MCF 10A (cell line): Measurements from ENCODE around the gene ATP5F1D. TPM values are rescaled to one million over a fixed set of nuclear protein-coding genes. Genes with fewer than 3 reads are reported as not detected.

Experiments
- BruUV-seq: library from RNA; stranded (reverse); fragments of 400-500 nt; replicated peaks from 2 replicates; lab custom pipeline; 2021; lab: Mats Ljungman, UMichigan
- CTCF ChIA-PET: fragments of 300-600 bp; sonication (Branson Sonifier 250); formaldehyde crosslinking; extraction: SDS; loops from one replicate; lab custom pipeline; 2021; ENCODE audit warnings: antibody characterized with exemption, inconsistent platforms; lab: Yijun Ruan, JAX
- POLR2A ChIA-PET: fragments of 300-600, 350-650 bp; sonication (Branson Sonifier 250); formaldehyde crosslinking; extraction: SDS; loops from one replicate; lab custom pipeline; 2020; ENCODE audit warnings: antibody characterized with exemption, inconsistent platforms; lab: Yijun Ruan, JAX
- DNase-seq: peaks from one replicate; pipeline ENCODE4 v3.0.0-alpha.2; 2018; ENCODE audit not compliant: unreplicated experiment
- H3K27ac Mint-ChIP-seq: one replicate; pipeline ENCODE4 v1.8.0; 2022; ENCODE audit warnings: mild to moderate bottlenecking, low read depth, mixed read lengths; ENCODE audit not compliant: unreplicated experiment
- H3K27me3 Mint-ChIP-seq: one replicate; pipeline ENCODE4 v1.8.0; 2022; ENCODE audit warnings: mixed read lengths; ENCODE audit not compliant: insufficient read depth, unreplicated experiment
- H3K36me3 Mint-ChIP-seq: one replicate; pipeline ENCODE4 v1.8.0; 2022; ENCODE audit warnings: mild to moderate bottlenecking, moderate library complexity, mixed read lengths; ENCODE audit not compliant: insufficient read depth, unreplicated experiment
- H3K4me1 Mint-ChIP-seq: one replicate; pipeline ENCODE4 v1.8.0; 2022; ENCODE audit warnings: mixed read lengths; ENCODE audit not compliant: insufficient read depth, unreplicated experiment
- H3K4me3 Mint-ChIP-seq: one replicate; pipeline ENCODE4 v1.8.0; 2022; ENCODE audit warnings: mild to moderate bottlenecking, moderate library complexity, mixed read lengths; ENCODE audit not compliant: unreplicated experiment
- H3K9me3 Mint-ChIP-seq: one replicate; pipeline ENCODE4 v1.8.0; 2022; ENCODE audit warnings: mixed read lengths; ENCODE audit not compliant: unreplicated experiment
- CTCF ChIP-seq: fragments of 200-600 bp; IDR thresholded peaks from one replicate; pipeline ENCODE4 v1.8.0; 2022; ENCODE audit warnings: antibody characterized with exemption, mild to moderate bottlenecking; ENCODE audit not compliant: unreplicated experiment
- intact Hi-C: fragments of 100-400 bp; cut with micrococcal nuclease; formaldehyde crosslinking; loops from 2 replicates; pipeline ENCODE4 v1.14.1; 2022
- total RNA-seq: library from RNA; stranded (reverse); gene quantifications from 2 replicates; pipeline ENCODE4 v1.2.3, GENCODE V29; 2022

Gene ATP5F1D
- total RNA-seq, 1 experiment from 2014 or later: 258 TPM

- ChIA-PET POLR2A (interaction anchor here (3.6 kb wide), 1 partner anchor 192 kb away, joined by 13 read pairs; the partner anchor contains the start of gene CNN2), CTCF (interaction anchor here (0.6 to 1.7 kb wide), 2 partner anchors 14 to 21 kb away, joined by 4 to 9 read pairs; no protein-coding TSS in a partner anchor)
- Mint-ChIP-seq H3K9me3 (no peaks in the 10 kb centered on the region), H3K27me3 (no peaks in the 10 kb centered on the region), H3K27ac (no peak overlapping the region), H3K36me3 (peaks cover 29% of the 10 kb centered on the region), H3K4me3 (no peak overlapping the region), H3K4me1 (peaks cover 26% of the 10 kb centered on the region)
- intact Hi-C loops: no loop called here
- BruUV-seq: no TSS peak
- no peak for DNase-seq
- TF ChIP-seq CTCF: no peak
These were observed 22.6 kb upstream of the ATP5F1D start for GRCh38 chr19:1218751-1219567.

- no peak overlapping the region for H3K27ac Mint-ChIP-seq
- intact Hi-C loops: no loop called here
- ChIA-PET CTCF (no interaction called here), POLR2A (interaction anchor here (0.7 kb wide), 1 partner anchor 16 kb away, joined by 3 read pairs; no protein-coding TSS in a partner anchor)
- TF ChIP-seq CTCF: no peak
- no peaks in the 10 kb centered on the region for H3K9me3 Mint-ChIP-seq
- DNase-seq: no peak
- no TSS peak for BruUV-seq
- H3K4me1 Mint-ChIP-seq: peaks cover 21% of the 10 kb centered on the region
- no peak overlapping the region for H3K4me3 Mint-ChIP-seq
- peaks cover 28% of the 10 kb centered on the region for H3K36me3 Mint-ChIP-seq
- H3K27me3 Mint-ChIP-seq: no peaks in the 10 kb centered on the region
These were observed 21.6 kb upstream of the ATP5F1D start for GRCh38 chr19:1219786-1220476.

GRCh38 chr19:1220477-1220930 lies 21.0 kb upstream of the ATP5F1D start:
- DNase-seq: no peak
- no peak overlapping the region for H3K27ac Mint-ChIP-seq

More at GRCh38 chr19:1220477-1220930, 21.0 kb upstream of the ATP5F1D start:
- POLR2A ChIA-PET: interaction anchor here (0.7 kb wide), 1 partner anchor 17 kb away, joined by 3 read pairs; no protein-coding TSS in a partner anchor
- no TSS peak for BruUV-seq
- intact Hi-C loops: no loop called here
- Mint-ChIP-seq H3K27me3 (no peaks in the 10 kb centered on the region), H3K4me3 (no peak overlapping the region), H3K4me1 (peaks cover 17% of the 10 kb centered on the region), H3K9me3 (no peaks in the 10 kb centered on the region), H3K36me3 (peaks cover 23% of the 10 kb centered on the region)
- CTCF ChIA-PET: interaction anchor here (0.9 to 1.3 kb wide), 3 partner anchors 8 to 46 kb away, joined by 3 to 4 read pairs (median 4); no protein-coding TSS in a partner anchor
- no peak for TF ChIP-seq CTCF
